Left renal pelvis (tissue), 4 donors: ENCODE results near the gene PLEK2. TPM values are rescaled to one million over a fixed set of nuclear protein-coding genes. Genes with fewer than 3 reads are reported as not detected.
"Not testable (repeated sequence)": the region's sequence is repeated elsewhere in the genome, so short reads cannot be mapped to it uniquely, and the experiment has no call there.

ENCODE experiments used
- DNase-seq, 4 donors: peaks; one replicate each; pipeline ENCODE4 v3.0.0-alpha.2; 2013; ENCODE audit warnings: low read depth in 4 of 4, low spot score in 3 of 4
- polyA plus RNA-seq, 4 donors: library from polyadenylated mRNA; unstranded; fragments of 120-200 nt; gene quantifications; one replicate each; pipeline ENCODE4 v1.2.1, GENCODE V29; 2013; ENCODE audit not compliant: insufficient read length in 4 of 4

PLEK2 gene
- polyA plus RNA-seq, 4 donors, result 1.4 to 3.2 (median 2.1) TPM

DNA sequence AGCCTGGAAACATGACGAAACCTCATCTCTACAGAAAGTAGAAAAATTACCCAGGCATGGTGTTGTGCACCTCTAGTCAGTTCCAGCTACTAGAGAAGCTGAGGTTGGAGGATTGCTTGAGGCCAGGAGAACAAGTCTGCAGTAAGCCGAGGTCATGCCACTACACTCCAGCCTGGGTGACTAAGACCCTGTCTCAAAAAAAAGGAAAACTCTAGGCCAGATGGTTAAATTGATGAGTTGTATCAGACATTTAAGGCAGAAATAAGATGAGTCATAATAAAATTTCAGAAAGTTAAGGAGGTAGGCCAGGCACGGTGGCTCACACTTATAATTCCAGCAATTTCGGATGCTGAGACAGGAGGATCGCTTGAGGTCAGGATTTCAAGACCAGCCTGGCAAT, 41.1 kb downstream of the PLEK2 start:
- DNase-seq, result no peak

- DNase-seq, result no peak
These were observed 46.5 kb downstream of the PLEK2 start for GRCh38 chr14:67365476-67365875.

GRCh38 chr14:67360470-67361206, 51.3 kb downstream of the PLEK2 start:
- DNase-seq, result peak in 1 of 4 donors; percentile 1

GRCh38 chr14:67359775-67360469, 52.0 kb downstream of the PLEK2 start, which contains the start of the genes ATP6V1D and EIF2S1:
ATP6V1D (minus strand) TSS chr14:67359804; CDS start chr14:67359698, 106 bp downstream.
EIF2S1 (plus strand) TSS chr14:67360328; CDS start chr14:67364768, 4,440 bp downstream.
- peak; percentile 97 to 99 (median 98) for DNase-seq

- no peak for DNase-seq
These were observed 52.8 kb downstream of the PLEK2 start for GRCh38 chr14:67358924-67359774.

DNA sequence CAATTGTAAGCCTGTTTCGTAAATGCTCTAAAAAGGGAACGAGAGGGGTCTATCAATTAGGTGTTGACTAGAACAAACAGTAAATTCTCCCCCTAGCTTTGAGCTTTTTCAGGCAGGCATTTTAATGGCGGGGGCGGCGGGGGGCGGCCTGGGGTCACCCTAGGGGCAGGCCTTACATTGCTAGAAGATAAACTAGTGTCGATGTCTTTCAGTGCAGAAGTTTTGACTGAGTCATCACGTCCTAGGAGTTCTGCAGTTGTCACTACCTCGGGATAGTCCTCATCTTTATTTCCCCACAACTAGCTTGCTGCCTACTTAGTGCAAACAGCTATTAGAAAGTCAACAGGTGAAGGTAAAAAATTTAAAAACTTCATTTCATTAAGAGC, 54.0 kb downstream of the PLEK2 start:
- DNase-seq, result no peak

GRCh38 chr14:67357186-67357968, 54.6 kb downstream of the PLEK2 start:
- no peak for DNase-seq

- no peak for DNase-seq
These were observed 59.9 kb downstream of the PLEK2 start for GRCh38 chr14:67352055-67352454.

- no peak for DNase-seq
These were observed 66.4 kb downstream of the PLEK2 start for GRCh38 chr14:67345583-67345982.

DNA sequence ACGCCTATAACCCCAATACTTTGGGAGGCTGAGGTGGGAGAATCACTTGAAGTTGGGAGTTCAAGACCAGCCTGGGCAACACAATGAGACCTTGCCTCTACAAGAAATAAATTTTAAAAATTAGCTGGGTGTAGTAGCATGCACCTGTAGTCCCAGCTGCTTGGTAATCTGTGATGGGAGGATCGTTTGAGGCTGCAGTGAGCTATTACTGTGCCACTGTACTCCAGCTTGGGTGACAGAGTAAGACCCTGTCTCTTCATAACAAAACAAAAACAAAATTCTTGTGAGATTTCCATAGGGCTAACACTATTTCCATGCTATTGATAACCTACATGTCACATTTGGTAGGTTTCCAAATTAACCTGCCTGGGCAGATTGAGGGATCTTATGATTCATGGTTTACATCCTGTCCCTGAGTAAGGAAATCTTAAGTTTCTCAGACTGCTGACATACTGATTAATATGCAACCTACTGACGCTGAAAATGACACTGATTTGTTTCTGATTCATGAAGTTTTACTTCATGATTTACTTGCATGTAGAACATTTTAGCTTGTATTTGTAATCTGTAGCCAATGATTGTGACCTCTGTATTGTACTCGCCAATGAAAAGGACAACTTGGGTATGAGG, 68.2 kb downstream of the PLEK2 start:
- no peak for DNase-seq

DNA sequence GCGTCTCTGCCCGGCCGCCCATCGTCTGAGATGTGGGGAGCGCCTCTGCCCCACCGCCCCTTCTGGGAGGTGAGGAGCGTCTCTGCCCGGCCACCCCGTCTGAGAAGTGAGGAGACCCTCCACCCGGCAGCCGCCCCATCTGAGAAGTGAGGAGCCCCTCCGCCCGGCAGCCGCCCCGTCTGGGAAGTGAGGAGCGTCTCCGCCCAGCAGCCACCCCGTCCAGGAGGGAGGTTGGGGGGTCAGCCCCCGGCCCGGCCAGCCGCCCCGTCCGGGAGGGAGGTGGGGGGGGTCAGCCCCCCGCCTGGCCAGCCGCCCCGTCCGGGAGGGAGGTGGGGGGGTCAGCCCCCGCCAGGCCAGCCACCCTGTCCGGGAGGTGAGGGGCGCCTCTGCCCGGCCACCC, 70.7 kb downstream of the PLEK2 start:
- DNase-seq, result not testable (repeated sequence)

Other genes with a start within 250 kb of the PLEK2 start
- gene GARIN2, start 222.7 kb downstream of the PLEK2 start, polyA plus RNA-seq, result 1 to 10 TPM in 1 of 4 donors, under 1 TPM in 3; 0.29 to 1.2 (median 0.85) TPM
- 100 to 1,000 TPM in 3 of 4 donors, 10 to 100 TPM in 1; 21.0 to 141 (median 121) TPM for gene PALS1, start 170.7 kb downstream of the PLEK2 start, polyA plus RNA-seq
- 100 to 1,000 TPM in 3 of 4 donors, 10 to 100 TPM in 1; 94.4 to 164 (median 140) TPM for gene ATP6V1D, start 52.4 kb downstream of the PLEK2 start, polyA plus RNA-seq
- gene EIF2S1, start 51.8 kb downstream of the PLEK2 start, polyA plus RNA-seq, result 100 to 1,000 TPM in 2 of 4 donors, 10 to 100 TPM in 2; 82.5 to 111 (median 94.3) TPM
- 1 to 10 TPM in 3 of 4 donors, under 1 TPM in 1; 0.68 to 3.3 (median 2.5) TPM for gene TMEM229B, start 76.6 kb upstream of the PLEK2 start, polyA plus RNA-seq
- gene PLEKHH1, start 121.1 kb upstream of the PLEK2 start, polyA plus RNA-seq, result 10 to 100 TPM in 3 of 4 donors, 1 to 10 TPM in 1; 6.7 to 81.2 (median 45.4) TPM
- gene PIGH, start 188.1 kb upstream of the PLEK2 start, polyA plus RNA-seq, result 10 to 100 TPM; 26.2 to 44.3 (median 38.7) TPM
- gene ARG2, start 207.8 kb upstream of the PLEK2 start, polyA plus RNA-seq, result 10 to 100 TPM in 3 of 4 donors, 1 to 10 TPM in 1; 1.7 to 35.3 (median 11.9) TPM